ENCODE results near the gene ZNF492.
"Not testable (repeated sequence)": the region's sequence is repeated elsewhere in the genome, so short reads cannot be mapped to it uniquely, and the experiment has no call there.

The ZNF492 gene

DNA sequence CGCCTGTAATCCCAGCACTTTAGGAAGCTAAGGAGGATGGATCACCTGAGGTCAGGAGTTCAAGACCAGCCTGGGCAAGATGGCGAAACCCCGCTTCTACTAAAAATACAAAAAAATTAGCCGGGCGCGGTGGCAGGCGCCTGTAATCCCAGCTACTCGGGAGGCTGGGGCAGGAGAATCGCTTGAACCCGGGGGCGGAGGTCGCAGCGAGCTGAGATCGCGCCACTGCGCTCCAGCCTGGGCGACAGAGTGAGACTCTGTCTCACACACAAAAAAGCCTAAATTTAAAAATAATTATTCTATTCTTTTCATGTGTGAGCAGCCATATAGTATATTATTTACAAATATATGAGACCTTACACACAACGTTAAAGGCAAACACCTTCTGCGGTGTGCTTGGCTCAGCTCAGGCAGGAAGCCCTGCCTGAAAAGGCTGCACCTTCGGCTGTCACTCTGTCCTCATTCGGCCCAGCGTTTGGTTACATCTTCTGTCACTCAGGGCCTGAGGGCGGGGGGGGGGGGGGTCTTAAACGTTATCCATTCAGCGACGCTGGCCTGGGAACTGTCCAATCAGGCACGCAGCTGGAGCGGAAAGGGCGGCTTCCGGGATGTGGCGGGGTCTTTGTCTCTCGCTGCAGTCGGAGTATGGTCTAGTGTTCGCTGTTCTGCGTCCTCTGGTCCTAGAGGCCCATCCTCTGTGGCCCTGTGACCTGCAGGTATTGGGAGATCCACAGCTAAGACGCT is at the start of gene ZNF492:
Gene ZNF492 (plus strand): TSS at position 619 of the 744 bp plus-strand sequence. CDS start 19,076 bp downstream, outside the sequence.
- peak; percentile 79 for DNase-seq

DNA sequence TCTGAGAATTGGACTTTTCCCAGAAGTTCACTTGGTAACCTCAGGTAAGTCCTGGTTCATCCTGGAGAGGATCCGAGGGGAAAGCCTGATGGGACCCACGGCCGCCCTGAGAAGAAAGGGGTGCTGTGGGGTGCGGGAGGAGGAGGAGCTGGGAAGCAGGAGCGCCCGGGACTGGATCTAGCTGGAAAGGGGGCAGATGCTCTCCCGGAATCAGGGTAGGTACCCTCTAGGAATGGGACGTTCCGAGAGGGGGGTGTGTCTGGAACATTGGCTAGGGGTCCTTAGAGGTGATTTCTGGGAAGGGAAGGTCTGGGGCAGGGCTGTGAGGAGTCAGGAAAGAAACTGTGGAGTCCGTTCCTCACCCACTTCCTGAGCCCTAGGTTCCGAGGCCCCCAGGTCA is 38.7 kb upstream of the ZNF492 start:
- no peak for DNase-seq

DNA sequence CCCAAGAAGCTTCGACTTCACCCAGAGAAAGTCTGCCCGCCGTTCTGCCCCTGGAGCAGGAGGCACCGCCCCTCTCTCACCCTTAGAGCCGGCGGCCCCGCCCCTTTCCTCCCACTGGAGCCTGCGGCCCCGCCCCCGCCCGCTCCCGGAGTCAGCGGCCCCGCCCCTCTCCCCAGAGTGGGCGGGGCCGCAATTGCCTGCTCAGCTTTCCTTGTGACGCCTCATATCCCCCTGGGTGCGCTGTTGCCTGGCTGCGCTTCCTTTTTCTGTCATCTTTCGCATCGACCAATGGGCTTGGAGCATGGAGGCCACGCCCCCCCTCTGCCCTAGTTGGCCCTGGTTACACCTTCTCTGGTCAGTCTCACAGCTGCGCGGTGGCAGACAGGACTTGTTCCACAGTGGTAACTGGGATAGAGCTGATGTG is 38.2 kb upstream of the ZNF492 start:
- no peak for DNase-seq

DNA sequence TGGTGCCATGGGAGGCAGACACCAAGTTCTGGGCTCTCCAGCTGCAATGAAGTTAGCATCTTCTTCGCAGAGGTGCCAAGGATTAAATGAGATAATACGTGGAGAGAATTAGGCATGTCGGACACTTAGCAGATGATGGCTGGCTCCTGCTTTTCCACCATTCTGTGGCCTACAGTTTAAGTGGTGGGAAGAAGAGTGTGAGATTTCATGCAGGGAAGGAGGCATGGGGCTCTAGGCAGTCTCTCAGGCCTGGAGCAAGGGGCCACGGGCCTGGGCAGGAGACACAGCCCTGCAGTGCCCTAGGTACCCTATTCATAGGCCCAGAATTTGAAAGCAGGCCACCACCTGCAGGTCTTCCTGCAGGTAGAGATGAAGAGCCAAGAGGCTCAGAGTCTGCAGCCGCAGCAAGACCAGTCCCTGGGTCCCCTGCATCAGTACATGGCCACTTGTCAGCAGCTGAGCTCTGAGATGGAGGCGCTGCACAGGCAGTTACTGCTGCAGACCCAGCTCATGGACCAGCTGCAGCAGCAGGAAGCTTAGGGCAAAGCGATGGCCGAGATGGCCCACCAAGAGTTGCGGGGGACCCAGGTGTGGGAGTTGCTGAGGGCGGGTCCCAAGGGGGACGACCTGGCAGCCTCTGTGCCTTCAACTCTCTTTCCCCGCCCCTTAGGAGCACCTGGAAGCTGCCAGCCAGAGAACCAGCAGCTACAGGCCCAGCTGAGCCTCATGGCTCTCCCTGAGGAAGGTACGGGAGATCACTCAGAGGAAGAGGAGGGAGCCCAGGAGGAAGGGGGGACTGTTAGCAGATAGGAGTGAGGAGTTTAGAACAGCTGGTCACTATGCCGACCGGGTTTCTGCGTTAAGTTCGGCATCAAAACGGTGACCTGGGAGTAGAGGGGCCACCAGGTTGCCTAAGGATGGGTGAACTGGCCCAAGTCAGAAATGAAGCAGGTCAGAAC is 33.2 kb upstream of the ZNF492 start:
- DNase-seq = no peak

DNA sequence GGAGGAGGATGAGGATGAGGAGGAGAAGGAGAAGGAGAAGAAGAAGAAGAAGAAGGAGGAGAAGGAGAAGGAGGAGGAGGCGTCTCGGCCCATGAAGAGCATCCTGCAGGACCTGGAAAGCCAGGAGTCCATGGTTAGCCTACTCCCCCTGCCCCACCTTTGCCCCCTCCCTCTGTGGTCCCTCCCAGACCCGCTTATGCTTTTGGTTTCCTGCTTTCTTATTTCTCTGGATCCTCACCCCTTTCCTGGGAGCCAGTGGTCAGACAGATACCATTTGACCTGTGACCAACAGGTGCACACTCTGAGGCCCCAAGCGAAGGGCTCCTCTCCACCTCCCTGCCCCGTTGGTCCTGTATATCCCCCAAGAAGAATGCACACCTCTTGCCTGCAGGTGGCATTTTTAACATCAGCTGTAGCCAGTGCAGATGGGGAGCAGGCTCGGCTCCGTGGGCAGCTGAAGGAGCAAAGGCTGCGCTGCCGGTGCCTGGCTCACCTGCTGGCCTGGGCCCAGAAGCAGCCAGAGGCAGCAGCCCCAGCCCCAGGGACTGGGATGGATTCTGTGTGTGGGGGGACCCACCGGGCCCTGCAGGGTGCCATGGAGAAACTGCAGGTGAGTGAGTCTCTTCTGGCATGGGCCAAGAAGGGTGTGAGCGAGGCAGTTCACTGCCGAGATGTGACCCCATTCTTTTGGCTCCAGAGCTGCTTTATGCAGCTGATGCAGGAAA is 32.1 kb upstream of the ZNF492 start:
- no peak for DNase-seq

DNA sequence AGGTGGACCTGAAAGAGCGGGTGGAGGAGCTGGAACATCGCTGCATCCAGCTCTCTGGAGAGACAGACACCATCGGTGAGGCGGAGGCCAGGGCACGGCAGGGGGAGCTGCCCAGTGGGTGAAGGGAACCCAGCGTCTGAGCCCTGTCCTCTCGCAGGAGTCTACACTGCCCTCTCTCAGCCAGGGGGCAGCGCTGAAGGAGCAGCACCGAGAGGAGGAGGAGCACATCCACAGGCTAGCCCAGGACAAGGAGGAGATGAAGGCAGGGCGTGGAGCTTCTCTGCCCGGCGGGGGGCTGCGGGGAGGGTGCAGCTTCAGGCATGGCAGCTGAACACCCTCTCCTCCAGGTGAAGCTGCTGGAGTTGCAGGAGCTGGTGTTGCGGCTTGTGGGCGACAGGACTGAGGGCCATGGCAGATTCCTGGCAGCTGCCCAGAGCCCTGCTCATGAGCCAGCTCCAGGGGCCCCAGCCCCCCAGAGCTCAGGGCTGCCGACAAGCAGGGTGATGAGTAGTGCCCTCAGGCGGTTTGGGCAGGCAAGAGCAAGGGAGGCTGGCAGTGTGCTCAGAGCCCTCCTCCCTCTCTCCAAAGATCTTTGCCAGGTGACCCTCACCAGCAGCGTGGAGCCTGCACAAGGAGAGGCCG is 31.4 kb upstream of the ZNF492 start:
- no peak for DNase-seq

DNA sequence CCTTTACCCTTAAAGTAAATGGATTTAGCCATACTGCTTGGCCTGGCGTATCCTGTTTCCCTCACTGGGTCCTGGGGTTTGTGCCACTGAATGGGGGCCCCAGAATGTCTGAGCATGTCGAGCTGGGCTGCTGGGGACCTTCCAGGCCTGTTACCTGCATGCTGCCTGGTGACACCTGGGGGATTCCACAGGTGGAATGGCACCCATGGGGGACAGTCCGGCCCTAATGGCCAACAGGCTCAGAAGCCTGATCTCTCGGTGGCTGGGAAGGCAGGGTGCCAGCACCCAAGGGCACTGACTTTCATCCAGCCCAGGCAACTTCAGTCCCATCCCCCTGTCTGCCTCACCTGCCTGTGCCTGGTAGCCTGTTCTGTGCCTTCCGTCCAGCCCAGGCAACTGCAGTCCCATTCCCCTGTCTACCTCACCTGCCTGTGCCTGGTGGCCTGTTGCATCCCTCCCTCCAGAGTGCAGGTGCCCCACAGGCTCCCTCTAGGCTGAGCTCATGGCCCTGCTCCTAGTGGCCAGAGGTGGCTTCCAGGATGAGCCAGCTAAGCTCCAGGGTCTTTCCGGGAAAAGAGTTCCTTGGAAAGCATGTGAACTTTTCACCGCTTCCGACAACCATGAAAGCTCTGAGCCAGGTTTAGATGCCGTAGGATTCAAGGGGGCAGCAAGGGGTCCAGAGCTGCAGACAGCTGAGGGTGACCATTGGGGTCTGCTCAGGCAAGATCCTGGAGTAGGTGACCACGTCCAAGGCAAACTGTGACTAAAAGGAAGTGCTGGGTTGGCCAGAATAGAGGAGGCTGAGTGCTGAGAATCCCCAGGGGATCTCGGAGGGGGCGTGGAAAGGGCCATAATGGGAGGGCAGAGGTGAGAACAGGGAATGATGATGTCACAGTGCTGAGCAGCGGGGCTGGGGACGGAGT is 30.3 kb upstream of the ZNF492 start:
- DNase-seq = no peak

DNA sequence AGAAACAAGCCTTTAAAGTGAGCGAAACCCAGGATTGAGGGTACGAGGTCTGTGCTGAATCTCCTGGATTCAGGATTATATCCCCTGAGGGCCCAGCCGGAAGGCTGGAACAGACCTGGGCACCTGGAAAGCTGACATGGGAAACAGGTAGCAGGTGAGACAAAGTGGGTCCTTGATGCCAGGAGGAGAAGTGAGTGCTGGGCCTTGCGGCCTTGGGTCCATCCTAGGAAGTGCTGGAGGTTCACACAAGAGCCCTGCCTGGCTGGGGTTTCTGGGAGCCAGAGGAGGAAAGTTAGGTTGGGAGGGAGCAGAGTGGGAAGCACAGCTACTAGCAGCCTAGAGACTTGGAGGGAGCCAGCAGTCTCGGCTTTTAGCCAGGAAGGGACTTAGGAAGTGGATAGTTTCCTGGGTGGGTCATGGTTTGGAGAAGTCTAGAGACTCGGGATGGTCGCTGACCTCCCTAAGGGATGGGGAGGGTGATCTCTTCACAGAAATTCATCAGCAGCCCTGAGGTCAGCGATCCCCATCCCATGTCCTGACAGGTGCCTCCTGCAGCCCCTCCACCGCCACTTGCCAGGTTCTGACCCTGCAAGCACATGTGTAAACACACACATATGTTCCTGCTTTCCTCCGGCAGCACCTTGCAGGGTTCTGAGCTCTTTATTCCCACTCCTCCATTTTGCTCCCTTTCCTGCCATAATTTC is 29.4 kb upstream of the ZNF492 start:
- no peak for DNase-seq

DNA sequence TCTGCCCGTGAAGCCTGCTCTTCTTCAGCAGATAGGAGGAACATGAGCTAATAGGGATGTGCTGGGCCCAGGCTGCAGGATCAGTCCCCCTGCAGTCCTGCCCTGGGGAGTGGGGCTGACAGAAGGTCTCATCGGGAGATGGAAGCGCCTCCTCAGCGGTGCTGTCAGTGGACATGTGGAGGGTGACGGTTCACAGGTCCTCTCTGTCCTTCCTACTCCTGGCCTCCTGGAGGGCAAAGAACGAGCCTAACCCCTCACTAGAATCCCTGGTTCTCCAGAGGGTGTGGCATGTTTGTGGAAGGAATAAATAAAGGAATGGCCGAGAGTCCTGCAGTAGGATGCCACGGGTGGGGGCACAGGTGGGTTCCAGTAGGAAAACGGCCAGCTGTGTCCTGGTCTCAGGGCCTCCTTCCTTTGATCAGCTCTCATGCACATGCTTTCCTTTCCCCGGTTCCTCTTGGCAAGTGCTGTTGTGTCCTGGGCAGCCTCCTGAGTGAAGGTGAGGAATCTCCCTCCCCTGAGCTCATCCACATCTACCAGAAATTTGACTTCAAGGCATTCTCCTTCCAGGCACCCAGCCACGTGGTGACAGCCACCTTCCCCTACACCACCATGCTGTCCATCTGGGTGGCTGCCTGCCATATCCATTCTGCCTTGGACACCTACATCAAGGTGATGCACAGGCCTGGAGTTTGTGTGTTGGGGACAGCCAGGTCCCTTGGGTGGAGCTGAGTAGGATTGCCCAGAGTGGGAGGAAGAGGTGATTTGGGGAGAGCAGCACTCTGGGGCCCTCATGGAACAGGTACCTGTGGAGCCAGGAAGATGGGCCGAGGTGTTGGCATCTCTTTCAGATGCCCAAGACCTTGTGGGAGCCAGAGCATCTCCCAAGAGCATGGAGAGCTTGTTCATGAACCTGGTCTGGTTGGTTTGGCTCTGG is 28.6 kb upstream of the ZNF492 start:
- DNase-seq = no peak

DNA sequence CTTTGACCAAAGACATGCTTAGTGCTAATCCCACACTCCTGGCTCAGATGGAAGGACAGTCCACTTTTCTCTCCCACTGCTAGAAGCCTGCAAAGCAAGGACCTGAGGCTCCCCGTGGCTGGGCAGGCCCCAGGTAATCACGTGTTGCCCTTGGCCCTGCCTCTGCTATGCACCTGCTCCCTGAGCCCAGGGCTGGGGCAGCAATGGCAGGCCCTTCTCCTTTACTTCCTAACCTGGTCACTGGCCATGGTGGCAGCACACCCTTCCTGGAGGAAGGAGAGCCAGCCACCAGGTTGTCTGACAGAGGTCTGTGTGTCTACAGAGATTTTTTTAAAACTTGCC is 27.9 kb upstream of the ZNF492 start:
- DNase-seq = no peak

DNA sequence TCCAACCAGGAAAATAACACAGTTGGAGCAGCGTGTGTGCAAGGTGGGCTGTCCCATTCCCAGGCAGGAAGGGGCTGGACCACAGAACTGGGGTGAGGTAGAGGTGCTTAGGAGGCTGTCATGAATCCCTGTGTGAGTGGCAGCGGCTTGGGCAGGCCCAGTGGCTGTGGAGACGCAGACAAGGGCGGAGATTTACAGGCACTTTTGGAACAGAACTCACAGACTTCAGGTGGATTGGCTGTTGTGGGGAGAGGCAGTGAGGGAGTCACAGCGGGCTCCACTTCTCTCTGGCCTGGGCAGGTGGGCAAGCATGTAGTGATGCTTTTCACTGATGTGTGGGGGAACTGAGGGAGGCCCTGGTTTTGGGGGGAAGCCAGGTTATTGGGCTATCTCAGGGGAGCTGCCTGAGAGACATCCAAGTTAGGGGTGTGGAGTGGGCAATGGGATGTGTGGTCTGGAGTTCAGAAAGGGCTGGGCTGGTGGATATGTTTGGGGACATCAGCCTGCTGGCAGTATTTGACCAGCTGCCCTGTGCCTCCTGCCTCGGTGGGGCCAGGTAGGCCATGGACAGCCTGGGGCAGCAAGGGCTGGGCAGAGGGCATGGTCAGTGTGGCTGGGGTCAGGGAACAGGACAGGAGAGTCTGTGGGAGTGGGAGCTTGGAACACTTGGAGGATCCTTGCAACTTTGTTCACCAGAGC is 27.0 kb upstream of the ZNF492 start:
- no peak for DNase-seq

DNA sequence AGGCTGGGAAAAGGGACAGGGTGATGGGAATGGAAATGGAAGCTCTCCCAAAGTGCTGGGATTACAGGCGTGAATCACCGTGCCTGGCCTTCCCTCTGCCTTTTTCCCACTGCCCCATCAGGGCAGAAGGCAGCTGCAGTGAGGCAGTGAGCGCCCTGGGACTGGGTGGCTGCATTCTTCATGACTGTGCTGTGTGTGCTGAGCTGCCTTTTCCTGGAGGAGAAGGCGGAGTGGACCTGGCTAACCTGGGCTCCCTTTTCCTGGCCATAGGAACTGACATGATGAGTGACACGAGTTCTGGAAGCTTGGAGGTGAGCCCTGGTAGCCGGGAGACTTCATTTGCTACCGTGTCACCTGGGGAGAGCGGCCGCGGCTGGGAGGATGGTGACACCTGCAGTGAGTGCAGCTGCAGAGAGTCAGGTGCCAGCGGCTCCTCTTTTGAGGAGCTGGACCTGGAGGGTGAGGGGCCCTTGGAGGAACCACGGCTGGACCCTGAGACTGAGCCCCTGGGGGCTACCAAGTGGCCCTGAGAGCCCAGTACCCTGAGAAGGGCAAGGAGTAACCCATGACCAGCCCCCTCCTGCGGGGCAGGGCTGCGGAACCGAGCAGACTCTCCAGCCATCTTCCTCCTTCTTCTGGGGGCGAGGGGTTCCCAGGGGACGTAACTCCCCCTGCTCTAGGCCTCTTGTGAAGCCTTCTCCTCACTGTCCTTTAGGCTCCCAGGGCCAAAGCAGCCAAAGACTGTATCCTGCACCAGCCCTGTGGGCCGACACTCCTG is 26.3 kb upstream of the ZNF492 start:
- DNase-seq = no peak

DNA sequence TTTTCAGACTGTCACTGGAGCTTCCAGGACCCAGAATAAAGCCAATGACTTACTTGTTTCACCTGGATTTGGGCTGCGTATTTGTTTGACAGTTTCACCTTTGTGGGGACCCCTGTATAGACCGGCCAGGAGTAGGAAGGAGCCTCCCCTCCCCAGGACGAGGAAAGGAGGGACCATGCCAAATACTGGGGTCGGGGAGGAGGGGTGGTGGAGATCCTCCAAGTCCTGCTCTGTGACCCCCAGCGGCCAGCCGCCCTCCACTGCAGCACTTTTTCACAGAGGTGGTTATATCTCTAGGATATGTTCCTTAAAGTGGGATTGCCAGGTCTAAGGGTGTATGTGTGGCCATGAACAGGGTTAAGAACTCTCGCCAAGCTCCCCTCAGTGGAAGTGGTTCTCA is 25.7 kb upstream of the ZNF492 start:
- no peak for DNase-seq

DNA sequence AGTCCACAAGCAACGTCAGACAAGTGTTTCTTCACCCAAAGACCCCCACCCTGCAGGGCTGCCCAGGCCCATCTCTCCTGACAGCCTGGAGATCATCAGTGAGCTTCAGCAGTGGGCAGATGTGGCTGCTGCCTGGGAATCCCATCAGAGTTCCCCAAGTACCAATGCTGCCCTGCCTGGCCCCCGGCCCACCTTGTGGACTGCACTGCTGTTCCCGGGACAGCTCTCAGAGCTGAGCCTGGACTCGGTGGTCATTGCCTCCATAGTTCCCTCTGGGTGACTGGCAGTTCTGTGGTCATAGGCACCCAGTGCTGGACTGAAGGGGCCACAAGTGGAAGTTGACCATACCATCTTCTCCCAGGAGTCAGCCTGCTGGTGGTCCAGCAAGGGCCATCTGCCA is 24.5 kb upstream of the ZNF492 start:
- DNase-seq = no peak

DNA sequence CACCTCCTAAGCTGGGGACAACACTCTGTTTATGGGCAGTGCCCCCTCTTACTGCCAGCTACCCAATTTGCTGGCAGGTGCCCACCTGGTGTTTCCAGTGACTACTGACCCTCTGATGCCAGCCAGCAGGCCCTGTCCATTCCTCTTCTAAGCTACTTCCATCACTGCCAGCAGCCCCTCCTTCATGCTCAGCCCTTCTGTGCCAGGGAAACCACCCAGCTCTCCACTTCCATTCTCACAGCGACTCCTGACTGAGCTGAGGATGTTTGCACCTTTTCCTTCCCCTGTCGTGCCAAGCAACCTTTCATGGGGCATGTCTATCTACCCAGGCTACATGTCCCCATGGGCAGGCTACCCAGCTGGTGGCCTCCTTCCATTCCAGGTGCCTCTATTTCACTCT is 24.0 kb upstream of the ZNF492 start:
- no peak for DNase-seq

DNA sequence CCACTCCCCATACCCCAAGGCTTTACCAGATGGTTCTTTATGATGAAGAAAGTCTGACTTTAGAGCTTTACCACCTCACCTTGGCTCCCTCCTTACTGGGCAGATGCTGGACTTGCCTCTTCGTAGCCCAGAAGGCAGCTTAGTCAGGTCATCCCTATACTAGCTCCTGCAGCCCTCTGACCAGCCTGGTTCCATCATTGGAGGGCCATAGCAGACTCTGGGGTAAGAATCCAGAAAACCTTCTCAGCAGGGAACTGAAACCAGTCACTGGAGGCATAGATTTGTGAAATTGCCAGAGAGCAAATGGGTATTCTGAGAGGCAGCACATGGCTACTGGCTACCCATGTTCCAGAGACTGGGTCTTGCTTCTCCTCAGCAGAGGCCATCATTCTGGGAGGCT is 21.8 kb upstream of the ZNF492 start:
- DNase-seq = no peak

DNA sequence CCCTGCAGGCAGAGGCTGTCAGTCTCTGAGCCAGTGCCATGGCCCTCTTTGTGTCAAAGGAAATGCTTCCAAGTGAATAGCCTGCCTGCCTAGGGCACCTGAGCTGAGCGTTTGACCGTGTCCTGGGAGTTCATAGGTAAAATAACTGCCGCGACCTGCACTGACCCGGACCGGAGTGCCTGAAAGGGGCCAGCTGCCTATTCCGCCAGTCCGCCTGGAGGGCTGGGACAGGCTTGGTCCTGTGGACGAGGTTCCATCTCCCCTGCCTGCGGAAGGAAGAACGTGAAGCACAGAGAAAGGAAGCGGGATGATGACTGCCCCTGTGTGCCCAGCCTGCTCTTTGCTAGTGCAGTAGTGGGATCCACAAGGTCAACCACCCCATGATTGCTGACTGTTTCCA is 17.5 kb upstream of the ZNF492 start:
- DNase-seq = no peak

DNA sequence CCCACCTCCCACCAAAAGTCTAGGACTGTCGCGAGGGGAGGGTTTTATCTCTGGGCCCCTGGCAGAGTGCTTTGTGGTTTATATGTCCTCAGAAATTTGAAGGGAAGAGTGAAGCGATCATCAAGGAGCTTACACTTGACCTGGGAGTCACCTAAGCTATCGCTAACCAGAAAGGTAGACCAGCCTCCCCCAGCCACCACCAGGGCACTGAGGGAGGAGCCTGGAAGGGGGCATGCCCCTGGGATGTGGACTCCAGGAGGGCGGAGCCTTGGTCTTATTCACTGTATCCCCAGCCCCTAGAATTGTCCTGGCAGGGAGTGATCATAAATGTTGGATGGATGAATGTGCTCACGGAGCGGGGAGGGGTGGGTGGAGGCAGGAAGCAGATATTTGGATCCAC is 16.9 kb upstream of the ZNF492 start:
- DNase-seq = not testable (repeated sequence)
